ENCODE results near the gene PPP1R13B. TPM values are rescaled to one million over a fixed set of nuclear protein-coding genes. Genes with fewer than 3 reads are reported as not detected.

PPP1R13B gene
- total RNA-seq, 2 experiments from 2014 or later, result 11.6 to 12.0 TPM

DNA sequence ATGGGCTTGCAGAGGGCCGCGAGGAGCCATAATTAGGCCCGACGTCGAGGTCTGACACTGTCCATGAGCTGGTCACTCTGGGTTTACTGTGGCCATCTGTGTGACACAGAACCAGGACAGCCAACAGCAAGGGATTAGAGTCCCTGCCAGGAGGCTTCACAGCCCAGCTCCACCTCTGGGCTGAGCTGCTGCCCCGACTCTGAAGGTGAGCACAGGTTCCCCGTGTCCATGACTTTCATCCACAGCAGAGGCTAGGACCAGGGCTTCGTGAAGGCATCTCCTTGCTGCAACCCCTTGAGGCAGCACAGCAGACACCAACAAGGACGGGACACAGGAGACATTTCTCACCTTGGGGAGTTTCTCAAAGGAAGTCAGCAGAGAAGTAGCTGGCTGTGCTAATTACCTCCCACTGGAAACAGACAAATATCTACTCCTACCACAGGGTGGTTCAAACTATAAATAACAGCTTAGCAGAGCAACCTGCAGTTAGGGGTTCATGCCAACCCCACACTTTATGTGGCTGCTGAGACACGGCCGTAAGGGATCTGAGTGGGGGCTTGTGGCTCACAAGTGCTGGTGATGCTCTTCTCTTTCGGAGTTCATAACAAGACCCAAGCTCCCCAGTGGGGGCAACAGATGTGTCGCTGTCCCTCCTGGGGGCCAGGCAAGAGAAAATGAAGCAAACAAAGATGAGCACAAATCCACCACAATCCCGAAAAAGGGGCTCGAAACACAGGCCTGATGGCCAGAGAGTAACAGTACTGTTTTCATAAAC lies 102.6 kb downstream of the PPP1R13B start:
- POLR2A ChIA-PET, result no interaction called here
- CTCF ChIA-PET, result no interaction called here
- Mint-ChIP-seq H3K27me3 (no peaks in the 10 kb centered on the region), H3K4me3 (no peak overlapping the region), H3K36me3 (ENCODE audit: low read depth) (no peaks in the 10 kb centered on the region), H3K27ac (no peak overlapping the region), H3K4me1 (peaks cover 17% of the 10 kb centered on the region), H3K9me3 (no peaks in the 10 kb centered on the region)
- DNase-seq, result no peak

DNA sequence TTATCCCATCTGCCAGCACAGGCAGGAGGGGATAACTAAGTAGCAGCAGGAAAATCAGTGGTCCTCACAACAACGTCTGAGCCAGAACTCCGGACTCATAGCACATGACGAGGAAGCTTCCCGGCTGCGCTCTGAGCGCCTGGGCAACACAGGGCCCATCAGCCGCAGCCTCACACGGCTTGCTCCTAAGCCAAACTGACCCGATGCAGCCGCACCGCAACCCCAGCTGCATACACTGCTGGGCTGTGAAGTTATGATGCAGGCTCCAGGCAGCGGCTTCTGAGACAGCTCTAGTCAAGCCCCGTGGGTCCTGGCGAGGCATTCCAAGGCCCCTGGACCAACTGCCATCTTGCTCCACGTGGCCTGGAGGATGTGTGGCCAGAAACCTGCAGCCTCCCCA lies 103.7 kb downstream of the PPP1R13B start:
- H3K27ac Mint-ChIP-seq, result no peak overlapping the region
- POLR2A ChIA-PET, result no interaction called here

DNA sequence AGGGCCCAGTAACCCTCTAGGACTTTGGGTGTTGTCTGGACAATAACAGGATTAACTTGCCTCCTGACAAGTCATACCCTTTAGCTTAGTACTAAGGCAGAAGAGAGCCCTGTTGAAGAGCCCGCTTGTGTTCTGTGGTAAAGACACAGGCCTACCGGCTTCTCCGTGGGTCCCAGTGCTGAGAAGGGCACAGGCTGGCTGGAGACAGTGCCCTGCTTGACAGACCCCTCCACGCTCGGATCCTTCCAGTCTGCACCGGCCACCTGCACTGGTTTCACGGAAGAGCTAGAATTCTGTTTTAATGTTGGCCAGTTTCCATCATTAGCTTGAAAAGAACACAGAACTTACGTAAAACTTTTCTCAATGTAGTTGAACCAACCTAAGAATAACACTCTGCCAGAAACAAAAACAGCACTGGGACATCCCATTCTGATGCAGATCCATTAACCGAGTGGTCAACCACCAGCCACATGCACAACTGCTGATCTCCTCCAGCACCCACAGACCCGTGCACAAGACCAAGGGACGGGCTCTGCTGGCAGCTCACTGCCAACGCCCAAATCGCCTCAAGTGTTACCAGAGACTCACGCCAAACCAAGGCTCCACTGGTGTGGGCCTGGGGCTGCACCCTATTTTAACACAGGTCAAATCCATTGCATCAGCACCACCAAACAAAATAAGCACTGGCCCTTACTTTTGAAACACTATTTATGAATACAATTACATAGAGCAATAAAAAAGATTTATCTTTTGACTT lies 104.7 kb downstream of the PPP1R13B start:
- CTCF ChIA-PET, result interaction anchor here (0.6 kb wide), 1 partner anchor 1675 kb away, joined by 3 read pairs; no protein-coding TSS in a partner anchor
- no peaks in the 10 kb centered on the region for H3K9me3 Mint-ChIP-seq
- no peak overlapping the region for H3K4me3 Mint-ChIP-seq
- H3K4me1 Mint-ChIP-seq, result peaks cover 1% of the 10 kb centered on the region
- H3K27me3 Mint-ChIP-seq, result no peaks in the 10 kb centered on the region
- POLR2A ChIA-PET, result no interaction called here
- no peaks in the 10 kb centered on the region for H3K36me3 Mint-ChIP-seq (ENCODE audit: low read depth)
- no peak for DNase-seq
- H3K27ac Mint-ChIP-seq, result no peak overlapping the region

More for the DNA sequence above, 103.7 kb downstream of the PPP1R13B start:
- Mint-ChIP-seq H3K4me3 (no peak overlapping the region), H3K27me3 (no peaks in the 10 kb centered on the region), H3K4me1 (peaks cover 11% of the 10 kb centered on the region), H3K36me3 (ENCODE audit: low read depth) (no peaks in the 10 kb centered on the region), H3K9me3 (no peaks in the 10 kb centered on the region)
- DNase-seq, result no peak
- CTCF ChIA-PET, result interaction anchor here (0.6 kb wide), 1 partner anchor 61 kb away, joined by 3 read pairs; no protein-coding TSS in a partner anchor

DNA sequence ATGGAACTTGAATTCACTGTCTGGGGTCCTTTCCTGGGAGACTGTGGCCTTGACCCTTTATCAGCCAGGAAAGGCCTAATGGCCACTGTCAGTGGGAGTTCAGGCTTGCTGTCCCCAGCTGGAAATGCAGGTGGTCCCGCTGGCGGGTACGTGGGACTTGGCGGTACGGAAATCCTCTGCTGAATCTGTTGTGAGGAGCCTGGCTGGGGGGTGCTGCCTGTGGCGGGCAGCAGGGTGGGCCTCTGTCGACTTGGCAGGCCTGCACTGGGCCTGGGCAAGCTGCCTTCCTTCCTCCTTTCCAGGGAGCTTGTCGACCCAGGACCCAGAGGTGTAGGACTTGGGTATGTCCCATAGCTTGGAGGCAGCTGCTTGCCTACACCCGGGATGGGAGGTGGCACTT lies 105.5 kb downstream of the PPP1R13B start:
- H3K27ac Mint-ChIP-seq, result no peak overlapping the region
- no peaks in the 10 kb centered on the region for H3K36me3 Mint-ChIP-seq (ENCODE audit: low read depth)
- no peaks in the 10 kb centered on the region for H3K27me3 Mint-ChIP-seq
- ChIA-PET POLR2A (no interaction called here), CTCF (no interaction called here)
- no peaks in the 10 kb centered on the region for H3K4me1 Mint-ChIP-seq
- no peak overlapping the region for H3K4me3 Mint-ChIP-seq
- no peaks in the 10 kb centered on the region for H3K9me3 Mint-ChIP-seq
- DNase-seq, result no peak

DNA sequence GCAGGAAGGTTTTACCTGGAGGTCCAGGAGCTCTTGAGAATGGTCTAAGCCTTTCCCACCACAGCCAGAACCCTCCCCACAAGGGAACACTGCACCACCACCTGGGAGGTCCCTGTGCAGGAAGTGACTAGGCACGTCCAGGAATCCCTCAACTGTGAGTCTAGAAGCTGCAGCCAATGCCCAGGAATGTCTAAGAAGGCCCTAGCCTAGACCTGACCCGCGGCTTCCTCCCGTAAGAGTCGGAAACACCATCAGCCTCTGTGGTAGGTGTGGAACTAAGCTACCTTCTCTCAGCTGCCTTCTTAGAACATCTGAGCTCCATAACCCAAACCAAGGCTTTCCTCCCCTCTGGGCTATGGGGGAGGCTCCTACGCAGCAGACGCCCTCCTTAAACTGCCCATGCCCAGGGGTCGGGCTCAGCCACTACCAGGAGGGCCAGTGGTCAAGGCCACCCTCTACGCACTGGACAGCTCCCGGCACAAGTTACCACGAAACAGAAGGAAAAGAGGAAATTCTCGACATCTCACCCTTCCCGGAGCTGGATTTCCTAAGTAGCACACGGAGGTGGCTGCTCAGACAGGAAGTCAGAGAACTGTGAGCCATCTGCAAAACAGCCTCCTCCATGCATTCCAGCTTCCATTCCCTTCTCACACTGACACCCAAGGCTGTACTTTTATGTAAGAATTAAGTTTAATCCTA lies 106.2 kb downstream of the PPP1R13B start:
- ChIA-PET CTCF (interaction anchor here (0.9 kb wide), 1 partner anchor 26 kb away, joined by 3 read pairs; the partner anchor contains the start of genes XRCC3 and ZFYVE21), POLR2A (no interaction called here)
- Mint-ChIP-seq H3K4me3 (no peak overlapping the region), H3K27ac (no peak overlapping the region), H3K27me3 (no peaks in the 10 kb centered on the region), H3K9me3 (no peaks in the 10 kb centered on the region), H3K4me1 (no peaks in the 10 kb centered on the region), H3K36me3 (ENCODE audit: low read depth) (no peaks in the 10 kb centered on the region)
- no peak for DNase-seq

DNA sequence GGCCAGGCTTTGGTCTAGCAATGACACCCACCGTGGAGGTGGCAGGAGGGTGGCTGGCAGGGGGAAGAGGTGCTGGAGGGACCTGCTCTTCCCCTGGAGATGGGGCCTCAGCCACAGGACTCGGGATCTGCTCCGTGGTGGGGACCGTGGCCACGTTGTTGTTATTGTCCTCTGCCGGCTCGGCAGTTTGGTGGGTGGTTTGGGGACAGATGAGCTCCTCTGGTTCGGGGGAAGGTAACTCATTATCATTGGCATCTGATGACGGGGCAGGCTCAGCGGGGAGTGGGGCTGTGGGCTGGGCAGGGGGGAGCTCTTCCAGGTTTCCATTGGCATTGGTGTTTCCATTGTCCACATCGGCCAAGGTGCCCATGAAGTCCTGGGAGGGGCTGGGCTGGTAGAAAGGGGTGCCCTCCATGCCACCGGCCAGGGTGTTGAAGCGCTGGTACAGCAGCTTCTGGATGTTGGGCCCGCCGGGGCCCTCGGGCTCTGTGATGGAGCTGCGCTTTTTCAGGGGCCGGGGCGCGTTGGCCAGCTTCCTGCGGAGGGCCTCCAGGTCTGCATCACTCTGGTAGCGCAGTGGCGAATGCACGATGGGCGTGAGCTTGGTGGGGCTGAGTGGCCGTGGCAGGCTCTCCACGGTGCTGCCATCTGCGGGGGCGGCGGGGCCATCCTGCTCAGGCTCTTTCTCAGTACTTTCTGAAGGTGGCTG lies 107.4 kb downstream of the PPP1R13B start:
- no peaks in the 10 kb centered on the region for H3K9me3 Mint-ChIP-seq
- H3K27me3 Mint-ChIP-seq, result no peaks in the 10 kb centered on the region
- no peak overlapping the region for H3K4me3 Mint-ChIP-seq
- H3K27ac Mint-ChIP-seq, result no peak overlapping the region
- H3K4me1 Mint-ChIP-seq, result no peaks in the 10 kb centered on the region
- POLR2A ChIA-PET, result no interaction called here
- H3K36me3 Mint-ChIP-seq (ENCODE audit: low read depth), result no peaks in the 10 kb centered on the region
- no peak for DNase-seq
- CTCF ChIA-PET, result interaction anchor here (1.3 kb wide), 1 partner anchor 63 kb away, joined by 3 read pairs; no protein-coding TSS in a partner anchor

DNA sequence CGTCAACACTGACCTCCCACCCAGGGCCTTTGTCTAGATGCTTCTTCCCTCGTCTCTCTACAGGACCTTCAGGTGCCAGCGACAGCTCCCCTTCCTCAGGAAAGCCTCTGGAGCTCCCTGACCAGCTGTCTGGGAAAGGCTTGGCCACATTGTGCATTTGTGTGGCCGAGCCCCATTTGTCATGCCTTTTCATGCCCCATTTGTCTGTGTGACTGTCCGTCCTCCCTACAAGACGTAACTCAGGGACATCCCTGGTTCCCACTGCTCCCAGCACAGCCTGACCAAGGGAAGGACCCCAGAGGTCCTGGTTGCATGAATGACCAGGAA lies 107.9 kb downstream of the PPP1R13B start:
- POLR2A ChIA-PET, result no interaction called here

DNA sequence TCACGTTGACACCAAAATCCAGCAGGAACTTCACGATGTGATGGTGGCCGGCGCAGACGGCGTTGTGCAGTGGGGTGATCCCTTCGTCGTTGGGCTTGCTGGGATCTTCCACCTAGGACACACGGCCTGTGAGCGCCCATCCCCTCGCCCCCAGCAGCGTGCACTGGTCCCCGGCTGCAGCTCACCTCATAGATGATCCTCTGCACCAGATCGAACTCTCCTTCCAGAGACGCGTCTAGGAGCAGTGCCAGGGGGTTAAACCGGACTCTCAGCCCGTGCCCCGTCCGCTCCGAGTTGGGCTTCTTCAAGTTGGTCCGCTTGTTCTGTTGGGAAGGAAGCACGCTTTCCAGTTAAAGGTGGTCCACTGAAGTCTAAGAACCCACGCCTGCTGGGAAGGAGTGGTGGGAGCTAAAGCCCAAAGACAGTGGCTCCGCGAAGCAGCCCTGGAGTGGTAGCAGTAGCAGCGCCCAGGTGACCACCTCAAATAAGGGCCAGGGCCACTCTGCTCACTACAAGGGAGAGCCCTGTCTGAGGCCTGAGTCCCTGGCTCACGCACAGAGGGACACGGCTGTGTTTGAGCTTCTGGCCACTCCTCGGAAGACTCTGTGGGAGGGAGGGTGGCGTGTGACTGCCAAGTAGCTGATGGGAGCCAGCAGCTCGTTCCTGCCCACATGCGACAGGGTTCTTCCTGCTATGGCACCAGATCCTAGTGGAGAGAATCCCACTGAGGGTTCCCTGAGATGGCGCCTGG lies 108.5 kb downstream of the PPP1R13B start:
- Mint-ChIP-seq H3K4me3 (no peak overlapping the region), H3K9me3 (no peaks in the 10 kb centered on the region), H3K36me3 (ENCODE audit: low read depth) (no peaks in the 10 kb centered on the region), H3K27me3 (no peaks in the 10 kb centered on the region), H3K4me1 (no peaks in the 10 kb centered on the region), H3K27ac (no peak overlapping the region)
- POLR2A ChIA-PET, result no interaction called here
- DNase-seq, result no peak
- CTCF ChIA-PET, result interaction anchor here (0.6 kb wide), 1 partner anchor 181 kb away, joined by 3 read pairs; no protein-coding TSS in a partner anchor

More for the DNA sequence above, 107.9 kb downstream of the PPP1R13B start:
- no peaks in the 10 kb centered on the region for H3K36me3 Mint-ChIP-seq (ENCODE audit: low read depth)
- peak overlapping the region; percentile 36 for H3K27ac Mint-ChIP-seq
- no peak overlapping the region for H3K4me3 Mint-ChIP-seq
- H3K4me1 Mint-ChIP-seq, result no peaks in the 10 kb centered on the region
- H3K9me3 Mint-ChIP-seq, result no peaks in the 10 kb centered on the region
- no peaks in the 10 kb centered on the region for H3K27me3 Mint-ChIP-seq
- no peak for DNase-seq
- CTCF ChIA-PET, result interaction anchor here (1.3 kb wide), 1 partner anchor 64 kb away, joined by 3 read pairs; no protein-coding TSS in a partner anchor

DNA sequence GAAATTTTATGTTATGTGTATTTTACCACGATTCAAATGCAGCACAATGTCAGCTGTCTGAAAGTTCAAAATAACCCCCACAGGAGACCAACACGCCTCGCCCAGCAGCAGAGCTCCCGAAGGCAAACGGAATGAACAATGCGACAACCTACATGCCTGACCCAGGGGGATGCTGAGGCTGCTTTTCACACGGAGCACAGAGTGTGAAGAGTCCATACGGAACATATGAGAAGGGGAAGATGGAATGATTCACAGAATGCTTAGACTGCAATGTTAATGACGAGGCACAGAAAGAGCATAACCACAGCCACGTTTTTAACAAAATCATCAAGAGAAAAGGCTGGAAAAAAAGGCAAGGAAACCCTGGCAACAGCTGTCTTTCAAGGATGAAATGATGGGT lies 109.2 kb downstream of the PPP1R13B start:
- H3K36me3 Mint-ChIP-seq (ENCODE audit: low read depth), result no peaks in the 10 kb centered on the region
- DNase-seq, result no peak
- CTCF ChIA-PET, result no interaction called here
- no peak overlapping the region for H3K27ac Mint-ChIP-seq
- no peaks in the 10 kb centered on the region for H3K27me3 Mint-ChIP-seq
- H3K4me1 Mint-ChIP-seq, result no peaks in the 10 kb centered on the region
- H3K9me3 Mint-ChIP-seq, result no peaks in the 10 kb centered on the region
- no peak overlapping the region for H3K4me3 Mint-ChIP-seq
- POLR2A ChIA-PET, result no interaction called here

DNA sequence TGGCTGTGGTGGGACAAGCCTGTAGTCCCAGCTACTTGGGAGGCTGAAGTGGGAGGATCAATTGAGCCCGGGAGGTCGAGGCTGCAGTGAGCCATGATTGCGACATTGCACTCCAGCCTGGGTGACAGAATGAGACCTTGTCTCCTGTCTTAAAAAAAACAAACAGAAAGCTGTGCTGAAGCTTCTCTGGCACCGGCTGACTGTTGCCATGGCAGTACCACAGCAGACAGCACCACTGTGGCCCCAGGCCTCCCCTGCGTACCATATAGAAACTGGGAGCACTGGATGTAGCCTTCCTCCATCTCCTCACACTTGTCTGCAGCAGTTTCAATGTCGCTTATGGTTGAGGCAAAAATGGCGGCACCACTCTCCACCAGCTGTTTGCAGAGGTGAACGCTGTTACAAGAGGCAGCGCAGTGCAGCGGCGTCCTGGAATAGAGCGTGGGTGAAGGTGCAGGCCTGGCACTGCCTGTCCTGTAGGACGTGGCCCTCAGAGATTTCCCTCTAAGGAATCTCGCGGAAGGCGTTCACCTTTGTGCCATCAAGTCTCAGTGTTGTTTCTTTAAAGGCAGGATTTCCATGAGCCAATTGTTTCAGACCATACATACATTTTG lies 109.8 kb downstream of the PPP1R13B start:
- ChIA-PET POLR2A (no interaction called here), CTCF (no interaction called here)
- Mint-ChIP-seq H3K4me1 (no peaks in the 10 kb centered on the region), H3K27me3 (no peaks in the 10 kb centered on the region), H3K4me3 (no peak overlapping the region), H3K36me3 (ENCODE audit: low read depth) (no peaks in the 10 kb centered on the region), H3K27ac (no peak overlapping the region), H3K9me3 (no peaks in the 10 kb centered on the region)
- no peak for DNase-seq

DNA sequence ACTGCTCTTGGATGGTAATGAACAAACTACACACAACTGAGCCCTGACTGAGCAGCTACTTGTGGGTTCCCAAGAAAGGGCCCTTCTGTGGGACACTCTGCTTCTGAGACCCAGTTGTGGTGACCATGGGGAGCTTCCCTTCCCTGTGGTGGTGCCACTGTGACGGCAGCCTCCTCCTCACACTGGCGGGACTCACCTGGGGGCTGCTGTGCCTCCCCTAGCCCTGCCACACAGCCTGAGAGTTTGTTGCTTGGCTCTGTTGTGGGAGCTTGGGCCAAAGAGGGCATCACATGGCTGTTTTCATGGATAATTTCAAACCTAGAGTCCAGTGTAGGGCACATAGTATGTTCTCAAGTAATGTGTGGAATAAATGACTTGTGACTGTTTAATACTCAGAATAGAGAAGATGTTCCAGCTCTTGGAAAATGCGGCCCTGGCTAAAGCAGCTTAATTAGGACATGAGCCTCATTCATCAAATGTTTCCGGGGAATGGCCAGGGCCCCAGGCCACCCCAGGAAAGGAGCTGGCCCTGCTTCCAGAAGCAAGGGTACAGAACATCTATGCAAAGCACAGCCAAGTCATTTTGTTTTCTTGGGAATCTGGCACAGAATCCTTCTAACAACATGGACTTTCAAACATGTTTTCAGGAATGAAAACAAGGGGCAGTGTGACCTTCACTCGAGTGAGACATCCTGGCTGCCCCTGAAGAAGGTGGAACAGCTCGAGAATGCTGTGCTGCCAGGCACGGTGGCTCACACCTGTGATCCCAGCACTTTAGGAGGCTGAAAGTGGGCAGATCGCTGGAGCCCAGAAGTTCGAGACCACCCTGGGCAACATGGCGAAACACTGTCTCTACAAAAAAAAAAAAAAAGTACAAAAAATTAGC lies 110.6 kb downstream of the PPP1R13B start:
- Mint-ChIP-seq H3K36me3 (ENCODE audit: low read depth) (no peaks in the 10 kb centered on the region), H3K27me3 (no peaks in the 10 kb centered on the region), H3K4me3 (no peak overlapping the region), H3K9me3 (no peaks in the 10 kb centered on the region), H3K27ac (no peak overlapping the region), H3K4me1 (no peaks in the 10 kb centered on the region)
- ChIA-PET POLR2A (no interaction called here), CTCF (interaction anchor here (0.6 to 1.0 kb wide), 3 partner anchors 8 to 51 kb away, joined by 3 read pairs; no protein-coding TSS in a partner anchor)
- no peak for DNase-seq

Measured in activated CD4-positive, alpha-beta T cell treated with anti-CD3 and anti-CD28 coated beads, Interleukin-2, amount 10 ng/mL, durations not matched to agents 7 days and 5 days (primary cell).